Stimulated activated CD4-positive, alpha-beta T cell treated with anti-CD3 and anti-CD28 coated beads, Interleukin-15, amount 100 ng/mL, for 48 hours (primary cell): ENCODE measurements around the gene RAP1GAP.
A peak's percentile ranks its signal among the peaks of the same experiment; 100 is the strongest.

ENCODE experiments used
- DNase-seq, 2 donors: peaks; one replicate each; pipeline ENCODE4 v3.0.0-alpha.2; 2020; ENCODE audit warnings: low read depth in 2 of 2

Gene RAP1GAP

DNA sequence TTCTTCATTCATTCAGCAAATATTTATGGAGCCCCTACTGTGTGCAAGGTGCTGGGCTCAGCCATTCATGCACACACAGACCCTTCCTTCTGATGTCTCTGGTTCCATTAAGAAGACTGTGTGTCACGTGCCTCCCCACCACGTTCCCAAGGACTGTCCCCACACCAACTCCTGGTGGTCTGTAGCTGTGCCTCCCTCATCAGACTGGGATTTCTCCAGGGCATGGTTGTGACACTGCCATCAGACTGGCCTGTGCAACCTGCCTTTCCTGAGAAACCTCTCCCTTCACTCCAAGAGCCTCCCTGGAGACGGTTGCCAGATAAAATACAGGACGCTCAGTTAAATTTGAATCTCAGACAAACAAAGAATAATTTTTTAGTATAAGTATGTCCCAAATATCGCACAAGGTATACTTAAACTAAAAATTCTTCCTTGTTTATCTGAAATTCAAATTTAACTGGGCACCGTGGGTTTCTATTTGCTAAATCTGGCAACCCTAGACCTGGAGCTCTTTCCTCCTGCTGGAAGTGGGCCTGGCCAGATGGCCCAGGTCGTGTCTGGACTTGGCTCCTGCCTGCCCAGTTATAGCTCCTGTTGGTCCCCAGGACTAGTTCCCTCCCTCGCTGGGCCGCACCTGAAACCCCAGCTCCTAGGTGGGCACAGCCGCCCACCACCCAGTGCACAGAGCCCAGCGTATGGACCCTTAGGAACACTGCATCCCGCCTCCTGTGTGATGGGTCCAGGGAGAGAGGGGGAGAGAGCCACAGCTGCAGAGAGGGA is 76.9 kb downstream of the RAP1GAP start:
- DNase-seq = no peak

DNA sequence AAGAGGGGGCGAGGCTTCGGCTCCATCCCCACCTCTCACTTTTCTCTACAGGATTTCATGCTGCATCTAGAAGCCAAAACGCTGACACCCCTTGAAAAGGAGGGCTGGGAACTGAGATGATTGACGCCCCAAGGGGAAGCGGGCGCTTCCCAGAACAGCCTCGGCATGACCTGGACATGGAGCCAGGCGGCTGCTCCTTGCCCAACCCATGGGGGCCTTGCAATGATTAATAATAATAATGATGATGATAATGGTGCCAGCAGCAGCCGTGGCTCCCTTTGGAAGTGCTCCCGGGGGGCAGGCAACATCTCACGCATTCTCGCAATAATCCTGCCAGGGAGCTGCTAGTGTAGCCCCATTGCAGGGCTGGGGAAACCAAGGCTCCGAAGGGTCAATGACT is 78.2 kb downstream of the RAP1GAP start:
- no peak for DNase-seq

DNA sequence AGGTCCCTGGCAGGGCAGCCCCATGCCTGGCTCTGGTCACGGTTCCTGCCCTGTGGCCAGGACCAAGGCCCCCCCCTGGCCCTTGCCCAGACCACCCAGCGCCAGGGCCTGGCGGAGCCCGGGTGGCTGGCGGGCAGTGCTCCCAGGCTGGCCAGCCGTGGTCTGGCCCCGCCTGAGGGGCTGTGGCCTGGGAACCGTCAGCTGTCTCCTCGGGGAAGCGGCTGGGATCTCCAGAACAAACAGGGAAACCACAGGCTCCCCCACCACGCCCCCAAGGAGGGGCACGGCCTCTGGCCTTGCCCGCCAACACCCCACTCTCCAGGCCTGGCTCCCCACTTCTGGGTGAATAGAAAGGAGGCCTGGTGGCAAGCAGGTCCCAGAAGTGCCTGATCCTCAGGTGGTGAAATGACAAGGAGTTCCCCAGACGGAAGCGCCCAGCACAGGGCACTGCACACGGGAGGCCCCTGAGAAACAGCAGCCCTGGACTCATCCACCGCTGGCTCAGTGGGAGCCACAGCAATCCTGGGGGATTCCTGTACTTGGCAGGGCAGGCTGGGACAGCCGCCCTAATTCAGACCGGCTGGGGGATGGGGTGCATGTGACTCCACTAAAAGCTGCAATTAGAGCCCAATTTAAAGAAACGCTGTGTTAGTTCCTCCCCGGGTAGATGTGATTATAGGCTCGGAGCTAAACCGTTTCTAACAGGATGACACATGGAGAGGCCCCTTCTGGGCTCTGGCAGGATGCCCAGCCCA is 78.9 kb downstream of the RAP1GAP start:
- no peak for DNase-seq

DNA sequence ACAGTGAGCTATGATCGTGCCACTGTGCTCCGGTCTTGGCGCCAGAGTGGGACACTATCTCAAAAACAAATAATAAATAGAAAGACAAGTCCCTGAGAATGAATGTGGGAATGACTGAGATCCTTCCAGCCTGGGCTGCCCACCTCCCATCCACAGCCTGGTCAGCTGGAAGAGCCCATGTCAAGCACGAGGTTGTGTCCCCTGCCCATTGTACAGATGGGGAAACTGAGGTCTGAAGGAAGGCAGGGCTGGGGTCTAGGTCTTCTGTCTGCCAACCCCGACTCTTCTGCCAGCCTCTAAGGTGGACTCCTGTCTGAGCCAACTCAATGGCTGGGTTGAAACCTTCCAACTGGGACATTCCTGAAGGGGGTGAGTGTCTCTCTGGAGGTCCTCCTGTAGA is 79.5 kb downstream of the RAP1GAP start:
- no peak for DNase-seq

DNA sequence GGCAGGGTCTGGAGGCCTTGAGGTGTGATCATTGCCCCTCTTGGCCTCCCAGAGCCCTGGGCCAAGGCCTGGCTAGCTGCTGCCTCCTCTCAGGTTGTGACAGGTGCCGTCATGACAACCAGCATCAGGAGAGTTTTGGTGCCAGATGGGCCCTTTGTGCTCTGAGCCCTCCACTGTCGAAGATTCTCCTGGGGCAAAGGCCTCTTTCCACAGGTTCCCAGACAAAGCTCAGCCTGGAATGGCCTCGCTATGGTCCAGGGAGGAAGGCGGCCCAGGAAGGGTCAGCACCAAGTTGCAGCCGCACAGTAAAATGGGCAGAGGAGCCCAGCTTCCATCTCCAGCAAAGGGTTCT is 81.6 kb downstream of the RAP1GAP start:
- no peak for DNase-seq

DNA sequence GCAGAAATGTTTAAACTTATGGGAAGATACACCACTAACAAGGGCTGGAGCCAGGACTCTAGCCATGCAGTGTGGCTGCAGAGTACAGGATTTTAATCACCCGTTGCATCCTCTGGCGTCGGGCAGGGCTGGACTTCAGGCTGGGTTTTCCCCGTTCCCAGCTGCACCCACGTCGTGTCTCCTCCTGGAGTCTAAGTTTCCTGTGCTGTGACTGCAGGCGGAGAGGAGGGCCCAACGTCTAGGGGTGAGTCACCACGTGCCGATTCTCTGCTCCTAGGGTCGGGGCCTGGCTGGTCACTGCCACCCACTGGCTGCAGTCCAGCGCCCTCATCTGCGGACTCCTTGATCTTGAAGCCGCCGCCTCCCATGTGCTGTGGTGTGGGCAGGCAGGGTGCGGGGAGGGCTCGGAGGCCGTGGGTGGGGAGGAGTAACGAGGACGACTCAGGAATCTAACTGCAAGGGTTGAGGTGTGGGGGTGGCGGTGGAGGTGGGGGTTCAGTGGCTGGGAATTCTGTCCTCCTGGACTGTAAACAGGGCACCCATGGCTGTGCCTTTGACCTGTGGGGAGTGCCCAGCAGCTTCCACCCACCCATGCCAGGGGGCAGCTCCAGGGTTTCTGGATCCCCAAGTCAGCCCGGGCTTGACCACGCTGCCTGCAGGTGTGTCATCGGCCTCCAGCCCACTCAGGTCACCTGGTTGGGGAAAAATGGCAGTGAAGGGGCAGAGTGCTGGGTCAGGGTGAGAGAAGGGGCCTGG is 82.1 kb downstream of the RAP1GAP start:
- DNase-seq = no peak

DNA sequence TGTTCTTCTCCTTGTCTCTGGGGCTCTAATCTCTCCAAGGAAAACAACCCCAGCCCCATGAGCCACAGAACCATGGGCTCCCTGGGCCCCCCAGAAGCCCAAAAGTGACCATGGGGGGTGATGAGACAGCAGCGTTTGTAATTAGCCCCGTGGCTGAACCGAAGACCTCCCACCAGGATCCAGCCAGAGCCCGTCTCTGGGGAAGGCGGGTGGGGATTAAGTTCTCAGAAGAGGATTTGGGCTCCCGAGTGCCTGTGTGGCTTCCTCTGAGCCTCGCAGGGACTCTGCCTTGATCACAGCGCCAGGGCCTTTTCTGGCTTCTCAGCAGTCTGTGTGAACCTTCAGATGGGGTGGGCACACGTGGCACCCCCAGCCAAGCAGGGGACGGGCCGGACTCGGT is 82.9 kb downstream of the RAP1GAP start:
- no peak for DNase-seq

DNA sequence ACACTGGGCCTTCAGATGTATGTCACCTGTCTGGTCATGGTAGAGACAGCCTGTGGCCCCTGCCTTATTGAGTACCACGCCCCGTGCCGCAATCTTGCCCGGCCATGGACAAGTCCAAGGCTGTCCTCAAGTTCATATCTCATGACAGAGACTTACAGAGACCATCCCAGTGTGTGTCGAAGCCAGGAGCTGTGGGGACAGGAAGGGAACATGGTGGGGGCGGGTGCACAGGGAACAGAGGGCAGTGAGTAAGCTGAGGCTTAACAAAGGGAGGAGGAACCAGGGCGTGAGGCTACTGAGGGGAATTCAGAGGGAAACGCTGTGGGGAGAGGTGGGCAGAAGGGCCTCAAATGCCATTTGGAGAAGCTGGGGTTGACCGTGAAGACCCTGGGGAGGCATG is 84.1 kb downstream of the RAP1GAP start:
- DNase-seq = no peak

DNA sequence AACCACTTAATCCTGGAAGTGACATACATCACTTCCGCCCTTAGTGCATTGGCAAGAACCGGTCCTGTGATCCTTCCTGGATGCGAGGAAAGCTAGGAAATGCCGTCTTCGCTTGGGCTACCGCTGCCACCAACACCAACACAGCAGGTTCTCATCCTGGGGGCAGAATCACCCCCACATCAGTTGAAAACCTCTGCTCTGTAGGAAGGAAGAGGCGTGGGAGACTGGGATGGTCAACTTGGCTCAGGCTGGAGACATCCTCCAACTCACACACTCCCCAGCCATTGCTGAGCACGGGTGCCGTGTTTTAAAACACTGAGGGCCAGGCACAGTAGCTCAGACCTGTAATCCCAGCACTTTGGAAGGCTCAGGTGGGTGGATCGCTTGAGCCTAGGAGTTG is 85.1 kb downstream of the RAP1GAP start:
- DNase-seq = no peak

DNA sequence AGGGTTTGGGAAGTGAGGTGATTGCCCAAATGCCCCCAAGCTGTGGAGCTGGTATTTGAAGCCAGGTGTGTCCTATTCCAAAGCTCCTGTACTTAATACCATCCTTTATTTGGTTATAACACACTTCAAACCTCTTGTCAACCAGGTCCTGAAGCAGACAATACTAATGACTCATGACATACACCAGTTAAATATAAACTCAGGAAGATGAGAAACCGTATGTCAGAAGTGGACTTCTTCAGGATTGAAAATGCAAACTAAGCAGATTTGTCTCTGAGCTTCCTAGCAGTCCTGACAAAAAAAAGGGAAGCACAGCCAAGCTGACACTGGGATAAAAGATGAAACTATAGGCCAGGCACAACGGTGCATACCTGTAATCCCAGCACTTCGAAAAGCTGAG is 89.4 kb downstream of the RAP1GAP start:
- DNase-seq = no peak

DNA sequence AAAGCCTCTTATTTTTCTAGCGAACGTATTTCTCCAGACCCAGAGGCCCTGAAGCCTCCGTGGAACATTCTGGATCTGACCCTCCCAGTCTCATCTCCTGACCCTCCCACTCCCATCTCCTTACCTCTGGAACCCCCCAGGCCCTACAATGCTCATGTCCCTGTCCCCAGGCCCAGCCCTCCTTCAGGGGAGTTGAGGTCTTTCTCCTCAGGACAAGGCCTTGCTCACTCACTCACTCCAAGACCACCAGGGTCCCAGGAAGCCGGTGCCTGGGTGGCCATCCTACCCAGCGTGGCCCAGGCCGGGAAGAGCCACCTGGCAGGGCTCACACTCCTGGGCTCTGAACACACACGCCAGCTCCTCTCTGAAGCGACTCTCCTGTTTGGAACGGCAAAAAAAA is 91.2 kb downstream of the RAP1GAP start:
- DNase-seq = no peak

DNA sequence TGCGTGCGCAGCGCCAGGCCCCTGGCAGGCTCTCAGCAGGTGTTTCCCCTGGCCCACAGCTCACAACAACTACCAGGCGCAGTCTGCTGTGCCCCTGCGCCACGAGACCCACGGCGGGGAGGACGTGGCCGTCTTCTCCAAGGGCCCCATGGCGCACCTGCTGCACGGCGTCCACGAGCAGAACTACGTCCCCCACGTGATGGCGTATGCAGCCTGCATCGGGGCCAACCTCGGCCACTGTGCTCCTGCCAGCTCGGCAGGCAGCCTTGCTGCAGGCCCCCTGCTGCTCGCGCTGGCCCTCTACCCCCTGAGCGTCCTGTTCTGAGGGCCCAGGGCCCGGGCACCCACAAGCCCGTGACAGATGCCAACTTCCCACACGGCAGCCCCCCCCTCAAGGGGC is 91.8 kb downstream of the RAP1GAP start:
- no peak for DNase-seq

DNA sequence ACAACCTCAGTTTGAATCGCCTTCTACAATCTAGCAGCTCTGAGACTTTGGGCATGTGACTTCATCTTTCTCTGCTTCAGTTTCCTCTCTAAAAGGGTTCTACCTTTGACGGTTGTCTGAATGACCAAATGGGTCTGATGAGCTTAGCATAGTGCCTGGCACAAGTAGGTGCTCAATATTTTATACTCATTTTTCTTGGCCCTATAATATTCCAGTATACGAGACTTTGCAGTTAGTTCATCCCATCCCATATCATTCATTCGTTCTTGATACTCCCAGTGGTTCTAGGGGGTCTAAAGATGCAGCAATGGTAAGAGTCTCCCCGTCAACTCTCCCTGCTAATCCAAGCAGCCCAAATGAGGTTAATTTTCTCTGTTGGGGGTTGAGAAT is 92.4 kb downstream of the RAP1GAP start:
- no peak for DNase-seq

DNA sequence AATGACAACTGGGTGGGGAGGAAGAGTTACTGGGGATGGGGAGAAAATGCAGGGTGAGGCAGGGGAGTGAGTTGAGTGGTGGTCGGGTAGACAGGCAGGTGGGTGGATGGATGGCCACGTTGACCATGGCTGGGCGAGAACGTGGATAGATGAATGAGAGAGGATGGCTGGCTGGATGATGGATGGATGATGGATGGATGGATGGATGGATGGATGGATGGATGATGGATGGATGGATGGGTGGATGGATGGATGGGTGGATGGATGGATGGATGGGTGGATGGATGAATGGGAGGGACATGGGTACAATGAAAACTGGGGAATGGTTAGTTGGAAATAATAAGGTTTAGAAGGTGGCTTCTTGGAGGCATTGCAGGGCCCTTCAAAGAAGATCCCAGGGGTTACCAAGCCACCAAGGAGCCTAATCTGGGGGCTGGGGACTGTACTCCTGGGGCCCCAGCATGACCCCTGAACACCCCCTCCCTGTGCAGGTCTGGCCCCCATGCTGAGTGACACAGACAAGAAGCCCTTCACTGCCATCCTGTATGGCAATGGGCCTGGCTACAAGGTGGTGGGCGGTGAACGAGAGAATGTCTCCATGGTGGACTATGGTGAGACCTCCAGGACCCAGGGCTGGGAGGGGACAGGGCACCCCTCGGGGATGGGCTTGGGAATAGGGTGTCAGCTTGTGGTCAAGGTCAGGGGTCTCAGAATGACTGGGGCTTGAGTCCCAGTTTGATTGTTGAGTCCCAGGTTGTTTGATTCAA is 92.9 kb downstream of the RAP1GAP start:
- no peak for DNase-seq

DNA sequence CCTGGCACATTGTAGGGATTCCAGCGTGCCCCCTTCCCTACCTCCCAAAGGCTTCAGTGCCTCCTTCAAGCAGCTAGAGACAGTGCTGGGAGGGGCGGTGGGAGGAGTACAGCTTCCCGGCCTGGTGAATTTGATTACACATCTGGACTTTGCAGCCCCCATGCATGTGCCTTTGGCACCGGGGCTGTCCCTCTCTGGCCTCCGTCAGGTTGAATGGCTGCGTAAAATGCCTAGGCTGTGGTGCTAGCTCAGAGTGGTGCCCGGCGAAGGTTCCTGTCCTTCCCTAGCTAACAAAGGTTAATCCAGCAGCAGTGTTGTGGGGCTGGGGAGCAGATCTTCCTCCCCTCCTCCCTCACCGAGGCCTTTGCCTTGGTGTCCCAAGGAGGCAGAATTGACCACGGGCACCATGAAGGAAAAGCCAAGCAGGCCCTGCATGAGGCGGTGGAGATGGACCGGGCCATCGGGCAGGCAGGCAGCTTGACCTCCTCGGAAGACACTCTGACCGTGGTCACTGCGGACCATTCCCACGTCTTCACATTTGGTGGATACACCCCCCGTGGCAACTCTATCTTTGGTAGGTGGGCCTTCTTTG is 93.7 kb downstream of the RAP1GAP start:
- DNase-seq = no peak

DNA sequence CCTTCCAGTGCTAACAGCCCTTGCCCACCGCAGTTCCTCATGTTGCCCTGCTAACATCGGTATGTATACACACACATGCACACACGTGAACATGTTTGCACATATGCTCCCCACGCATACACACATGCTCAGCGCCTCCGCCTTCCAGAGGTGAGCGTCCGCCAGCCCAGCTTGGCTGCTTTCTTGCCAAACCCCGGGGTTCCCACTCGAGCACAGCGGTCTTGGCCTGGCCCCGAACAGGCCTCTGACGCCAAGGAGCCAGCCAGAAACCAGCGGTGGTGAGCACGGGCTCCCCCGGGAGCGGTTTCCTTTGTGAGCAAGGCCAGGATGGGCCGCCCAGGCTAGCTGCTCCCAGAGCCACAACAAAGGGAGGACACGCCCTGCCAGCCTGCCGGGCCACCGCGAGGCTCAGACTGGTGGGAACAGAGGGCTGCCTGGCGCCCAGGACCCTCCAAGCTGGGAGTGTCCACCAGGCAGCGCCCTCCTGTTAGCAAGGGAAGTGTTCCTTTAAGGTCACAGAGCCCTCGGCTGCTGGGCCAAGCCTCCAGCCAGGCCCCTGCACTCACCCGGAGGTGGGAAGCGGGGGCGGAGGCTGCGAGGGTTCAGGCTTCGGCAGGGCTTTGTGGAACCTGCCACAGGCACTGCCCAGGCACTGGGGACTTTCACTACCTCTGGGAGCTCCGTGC is 94.5 kb downstream of the RAP1GAP start:
- DNase-seq = no peak

DNA sequence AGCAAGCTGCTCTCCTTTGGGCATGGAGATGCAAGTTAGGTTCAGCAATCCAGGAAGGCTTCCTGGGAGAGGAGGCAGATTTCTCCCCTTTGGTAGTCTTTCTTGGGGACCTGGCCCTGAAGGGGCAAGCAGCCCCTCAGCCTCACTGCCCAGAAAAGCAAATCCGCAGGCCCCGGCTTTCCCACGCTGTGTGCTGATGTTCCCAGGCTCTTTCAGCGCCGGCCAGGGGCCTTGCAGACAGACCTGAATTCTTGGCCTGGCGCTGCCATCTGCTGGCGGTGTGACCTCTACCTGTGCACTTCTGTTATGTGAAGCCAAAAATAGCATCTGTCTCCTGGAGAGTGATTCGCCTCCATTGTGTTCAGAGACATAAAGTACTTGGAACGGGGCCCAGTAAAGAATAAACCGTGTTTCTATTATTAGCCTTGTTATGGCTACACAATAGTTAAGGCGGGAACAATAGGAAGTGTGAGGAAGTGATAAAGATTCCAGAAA is 95.1 kb downstream of the RAP1GAP start:
- peak; percentile 7 to 10 for DNase-seq

DNA sequence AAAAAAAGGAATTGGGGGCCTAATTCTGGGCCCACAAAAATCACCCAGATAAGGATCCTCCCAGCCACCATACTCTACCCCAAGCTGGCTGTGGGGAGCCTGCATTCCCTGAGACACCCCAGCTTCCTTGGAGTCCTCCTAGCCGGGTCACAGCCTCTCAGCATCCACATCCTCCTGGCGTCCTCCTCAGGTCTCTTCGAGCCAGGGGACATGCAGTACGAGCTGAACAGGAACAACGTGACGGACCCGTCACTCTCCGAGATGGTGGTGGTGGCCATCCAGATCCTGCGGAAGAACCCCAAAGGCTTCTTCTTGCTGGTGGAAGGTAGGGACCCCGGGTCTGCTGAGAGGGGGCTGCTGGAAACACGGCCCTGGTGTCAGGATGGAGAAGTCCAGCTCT is 95.7 kb downstream of the RAP1GAP start:
- DNase-seq = no peak

DNA sequence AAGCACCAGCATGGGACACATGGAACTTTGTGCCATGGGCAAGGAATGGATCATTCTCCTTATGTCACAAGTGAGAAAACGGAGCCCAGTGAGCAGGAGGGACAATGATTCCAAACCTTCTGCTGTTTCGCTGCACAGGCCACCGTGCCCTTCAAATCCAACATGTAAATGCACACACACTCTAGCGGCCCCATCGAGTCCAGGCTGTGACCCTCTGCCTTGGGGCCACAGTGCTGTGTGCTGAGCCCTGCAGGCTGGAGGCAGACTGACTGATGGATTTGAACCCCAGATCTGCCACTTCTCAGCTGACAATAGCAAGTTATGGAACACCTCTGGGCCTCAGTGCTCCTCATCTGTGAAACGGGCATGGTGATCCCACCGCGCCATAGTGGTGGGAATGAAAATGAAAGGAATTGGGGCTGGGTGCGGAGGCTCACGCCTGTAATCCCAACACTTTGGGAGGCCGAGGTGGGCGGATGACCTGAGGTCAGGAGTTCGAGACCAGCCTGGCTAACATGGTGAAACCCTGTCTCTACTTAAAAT is 96.4 kb downstream of the RAP1GAP start:
- DNase-seq = no peak

DNA sequence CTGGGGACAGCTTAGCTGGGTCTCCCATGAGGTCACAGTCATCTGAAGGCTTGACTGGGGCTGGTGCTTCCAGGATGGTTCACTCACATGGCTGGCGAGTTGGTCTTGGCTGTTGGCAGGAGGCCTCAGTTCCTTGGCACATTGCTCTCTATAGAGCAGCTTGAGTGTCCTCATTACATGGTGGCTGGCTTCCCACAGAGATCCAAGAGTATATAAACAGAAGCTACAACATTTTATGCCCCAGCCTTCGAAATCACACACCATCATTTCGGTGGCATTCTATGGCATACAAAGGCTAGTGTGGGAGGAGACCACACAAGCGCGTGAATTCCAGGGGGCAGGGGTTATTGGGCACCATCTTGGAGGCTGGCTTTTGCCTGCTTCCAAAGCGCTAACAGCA is 96.9 kb downstream of the RAP1GAP start:
- DNase-seq = no peak

DNA sequence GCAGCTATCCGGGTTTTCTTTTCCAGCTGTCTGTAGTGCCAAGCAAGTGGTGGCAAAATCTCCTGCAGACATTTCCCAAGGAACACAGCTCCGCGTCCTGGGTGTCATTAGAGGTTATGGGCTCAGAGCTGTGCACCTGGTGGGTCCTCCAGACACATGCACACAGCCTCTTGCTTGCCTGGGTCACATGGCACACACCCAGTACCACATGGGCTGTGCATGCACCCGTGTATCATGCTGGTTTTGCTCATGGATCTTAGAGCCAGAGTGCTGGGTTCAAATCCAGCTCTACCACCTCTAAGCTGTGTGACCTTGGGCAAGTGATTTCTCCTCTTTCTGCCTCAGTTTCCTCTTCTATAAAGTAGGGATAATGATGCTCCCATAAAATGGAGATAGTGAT is 98.3 kb downstream of the RAP1GAP start:
- no peak for DNase-seq
